Ecto neural progenitor cell (in vitro differentiated cells): ENCODE measurements around the gene LRRFIP1.
"Not testable (repeated sequence)": the region's sequence is repeated elsewhere in the genome, so short reads cannot be mapped to it uniquely, and the experiment has no call there.

ENCODE experiments used
- DNase-seq: peaks from one replicate; pipeline ENCODE4 v3.0.0-alpha.2; 2018; ENCODE audit warnings: low spot score

Gene LRRFIP1

DNA sequence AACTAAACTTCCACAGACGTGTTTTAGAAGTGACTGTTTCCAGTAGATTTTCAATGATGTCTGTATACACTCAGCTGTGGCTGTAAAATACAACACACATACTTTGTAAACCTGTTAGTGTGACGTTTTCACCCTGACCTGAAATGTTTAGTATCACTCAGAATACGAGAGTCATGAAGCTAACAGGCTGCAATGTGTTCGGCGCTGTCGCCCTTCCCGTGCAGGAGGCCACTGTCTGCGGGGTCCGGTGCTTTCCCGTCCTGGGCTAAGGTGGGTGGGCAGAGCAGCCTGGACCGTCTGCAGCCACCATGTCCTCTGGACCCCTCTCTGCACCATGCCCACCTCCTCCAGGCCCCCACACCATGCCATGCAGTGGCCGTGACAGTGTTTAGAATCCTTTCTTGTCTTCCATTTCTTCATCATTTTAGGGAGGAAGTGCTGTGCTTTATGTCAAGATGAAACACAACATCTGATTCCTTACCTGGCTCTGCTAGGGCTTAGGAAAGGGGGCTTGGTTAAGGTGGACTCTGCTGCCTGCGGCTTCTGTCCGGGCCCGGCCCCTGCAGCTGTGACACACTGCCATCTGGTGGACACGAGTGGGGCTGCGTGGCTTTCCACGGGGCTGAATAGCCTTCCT is 117.3 kb downstream of the LRRFIP1 start:
- peak; percentile 87 for DNase-seq

DNA sequence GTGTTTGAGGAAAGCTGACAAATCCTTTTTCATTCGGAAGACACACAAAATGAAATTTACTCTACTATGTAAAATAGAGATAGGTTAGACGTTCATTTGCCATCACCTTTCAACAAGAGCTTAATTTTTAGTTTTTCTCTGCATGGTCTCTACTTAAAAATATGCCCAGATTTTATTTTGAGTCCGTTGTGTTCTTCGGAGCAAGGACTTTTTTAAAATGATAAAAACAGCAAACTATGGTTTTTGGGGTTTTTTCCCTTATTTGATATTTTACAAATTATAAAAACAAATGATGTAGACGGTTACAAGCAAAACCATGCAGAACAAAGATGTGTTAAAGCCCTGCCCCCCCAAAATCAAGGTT is 117.8 kb downstream of the LRRFIP1 start:
- no peak for DNase-seq

- DNase-seq = no peak
These were observed 119.1 kb downstream of the LRRFIP1 start for GRCh38 chr2:237746302-237747080.

GRCh38 chr2:237747189-237747588 is 119.8 kb downstream of the LRRFIP1 start:
- no peak for DNase-seq

GRCh38 chr2:237749002-237749401 is 121.6 kb downstream of the LRRFIP1 start:
- DNase-seq = no peak

DNA sequence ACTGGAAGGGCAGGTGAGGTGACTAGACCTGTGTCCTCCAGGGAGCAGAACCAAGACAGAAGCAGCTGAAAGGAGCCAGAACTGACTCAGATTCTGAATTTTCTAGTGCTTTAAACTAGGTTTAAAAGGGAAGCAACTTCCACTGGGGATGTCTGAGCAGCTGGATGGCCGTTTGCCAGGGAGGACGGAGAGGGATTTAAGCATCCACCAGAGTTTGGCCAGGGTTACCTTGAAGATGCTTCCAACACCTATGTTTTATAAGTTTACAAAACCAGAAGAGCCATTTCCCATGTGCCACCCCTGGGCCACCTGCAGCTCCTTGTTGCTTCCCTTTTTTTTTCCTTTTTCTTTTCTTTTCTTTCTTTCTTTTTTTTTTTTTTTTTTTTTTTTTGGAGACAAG is 122.6 kb downstream of the LRRFIP1 start:
- no peak for DNase-seq

DNA sequence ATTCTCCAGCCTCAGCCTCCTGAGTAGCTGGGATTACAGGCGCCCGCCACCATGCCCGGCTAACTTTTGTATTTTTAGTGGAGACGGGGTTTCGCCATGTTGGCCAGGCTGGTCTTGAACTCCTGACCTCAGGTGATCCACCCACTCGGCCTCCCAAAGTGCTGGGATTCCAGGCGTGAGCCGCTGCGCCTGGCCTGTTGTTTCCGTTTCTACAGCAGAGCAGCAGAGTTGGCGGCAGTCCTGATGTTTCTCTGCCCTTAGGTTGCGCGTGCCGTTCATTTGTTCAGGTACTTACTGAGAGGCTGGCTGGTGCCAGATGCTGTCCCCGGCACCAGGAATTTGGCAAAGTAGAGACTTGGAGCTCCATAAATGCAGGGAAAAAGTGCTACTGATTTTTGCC is 123.1 kb downstream of the LRRFIP1 start:
- DNase-seq = not testable (repeated sequence)

DNA sequence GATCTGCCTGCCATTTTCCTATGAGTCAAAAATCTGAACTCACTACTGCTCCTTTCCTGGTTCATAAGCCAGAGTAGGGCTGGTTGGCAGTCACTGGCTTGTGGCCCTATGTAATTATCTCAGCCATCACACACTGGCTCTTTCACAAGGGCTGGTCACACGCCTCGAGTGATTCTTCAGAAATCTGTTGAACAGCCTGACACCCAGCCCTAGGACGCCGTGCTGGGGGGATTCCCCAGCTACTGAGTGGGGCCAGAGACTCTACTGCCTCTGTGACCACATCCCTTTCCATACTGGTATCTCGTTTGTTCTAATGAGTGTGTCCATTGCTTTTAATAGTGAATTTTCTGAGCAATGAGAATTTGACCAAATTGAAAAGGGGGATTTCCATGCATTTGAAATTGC is 125.4 kb downstream of the LRRFIP1 start:
- DNase-seq = no peak

GRCh38 chr2:237754182-237754581 is 126.8 kb downstream of the LRRFIP1 start:
- DNase-seq = no peak

DNA sequence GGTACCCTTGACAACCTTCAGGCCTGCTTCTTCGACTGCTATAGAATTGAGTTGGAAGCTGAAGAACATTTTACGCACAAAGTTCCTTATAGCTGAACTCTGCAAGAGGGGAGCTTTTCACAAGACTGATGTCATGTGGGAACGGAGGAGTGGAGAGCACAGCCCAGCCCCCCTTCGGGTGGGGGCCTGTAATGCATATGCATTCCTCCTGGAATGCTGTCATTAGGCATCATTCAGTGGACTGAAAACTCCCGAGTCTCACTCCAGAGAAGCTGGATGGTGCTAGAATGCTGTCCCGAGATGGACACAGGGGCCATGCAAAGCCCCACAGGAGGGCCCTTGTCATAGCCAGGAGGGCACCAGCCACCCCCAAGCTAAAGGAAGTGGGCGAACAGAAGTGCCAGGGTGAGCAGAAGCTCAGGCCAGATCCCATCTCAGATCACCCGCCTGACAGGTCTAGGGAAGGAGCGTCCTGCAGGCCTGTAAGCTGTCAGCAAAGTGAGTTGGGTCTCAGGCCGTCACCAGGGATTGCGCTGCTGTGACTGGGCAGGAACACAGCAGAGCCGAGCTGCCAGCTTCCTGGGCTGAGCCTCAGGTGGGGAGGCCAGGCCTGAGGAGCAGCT is 127.3 kb downstream of the LRRFIP1 start:
- no peak for DNase-seq

DNA sequence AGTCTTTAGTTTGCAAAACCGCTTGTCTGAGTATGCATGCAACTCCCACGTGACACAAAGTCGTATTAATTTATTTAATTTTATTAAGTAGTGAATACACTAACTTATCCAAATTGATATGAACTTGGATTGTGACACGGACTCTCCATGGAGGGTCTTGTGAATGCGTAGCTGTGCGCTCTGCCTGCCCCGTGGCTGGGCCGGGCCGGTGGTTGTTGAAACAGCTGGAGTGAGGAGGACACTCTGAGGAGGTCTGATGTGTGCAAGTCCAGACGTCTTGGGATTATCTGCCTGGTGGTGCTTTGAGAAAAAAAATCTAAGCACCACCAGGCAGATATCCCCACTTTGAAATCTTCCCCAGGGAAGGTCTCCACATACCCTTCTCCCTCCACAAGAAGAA is 130.2 kb downstream of the LRRFIP1 start:
- no peak for DNase-seq

DNA sequence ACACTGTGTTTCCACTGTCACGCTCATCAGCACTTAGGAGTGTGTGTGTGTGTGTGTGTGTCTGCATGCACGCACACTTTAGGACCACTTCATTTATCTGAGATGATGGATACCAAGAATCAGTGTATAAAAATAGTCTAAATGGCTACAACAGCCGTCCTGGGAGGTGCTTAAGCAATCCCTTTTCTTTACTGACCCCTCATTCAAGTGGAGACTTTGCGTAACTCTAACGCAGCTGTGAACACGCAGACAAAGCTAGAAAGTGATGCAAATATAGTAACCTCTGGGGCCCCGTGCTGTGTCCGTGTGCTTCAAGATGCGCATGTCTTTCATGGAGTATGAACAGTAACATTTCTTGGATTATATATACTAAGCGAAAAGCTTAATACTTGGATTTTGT is 130.8 kb downstream of the LRRFIP1 start:
- no peak for DNase-seq

DNA sequence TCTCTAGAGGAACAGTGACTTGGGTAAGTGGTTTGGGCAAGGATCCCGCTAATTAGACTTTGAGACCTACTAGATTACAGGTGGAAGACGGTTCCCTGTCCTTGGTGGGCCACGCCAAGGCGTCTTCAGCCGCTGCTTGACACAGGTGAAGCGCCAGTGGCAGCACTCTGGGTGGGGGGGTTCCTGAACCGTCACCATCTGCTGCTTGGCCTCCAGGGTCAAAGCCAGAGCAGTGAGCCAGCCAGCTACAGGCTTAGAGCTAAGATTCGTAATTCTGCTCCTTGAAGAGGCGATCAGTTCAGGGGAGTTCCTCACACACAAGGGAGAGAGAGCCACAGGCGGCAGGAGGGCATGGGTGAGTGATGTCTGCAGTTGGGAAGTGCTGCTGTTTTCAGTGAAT is 131.8 kb downstream of the LRRFIP1 start:
- no peak for DNase-seq

- no peak for DNase-seq
These were observed 133.4 kb downstream of the LRRFIP1 start for GRCh38 chr2:237760506-237761502.

- not testable (repeated sequence) for DNase-seq
These were observed 135.2 kb downstream of the LRRFIP1 start for GRCh38 chr2:237762291-237763182.

DNA sequence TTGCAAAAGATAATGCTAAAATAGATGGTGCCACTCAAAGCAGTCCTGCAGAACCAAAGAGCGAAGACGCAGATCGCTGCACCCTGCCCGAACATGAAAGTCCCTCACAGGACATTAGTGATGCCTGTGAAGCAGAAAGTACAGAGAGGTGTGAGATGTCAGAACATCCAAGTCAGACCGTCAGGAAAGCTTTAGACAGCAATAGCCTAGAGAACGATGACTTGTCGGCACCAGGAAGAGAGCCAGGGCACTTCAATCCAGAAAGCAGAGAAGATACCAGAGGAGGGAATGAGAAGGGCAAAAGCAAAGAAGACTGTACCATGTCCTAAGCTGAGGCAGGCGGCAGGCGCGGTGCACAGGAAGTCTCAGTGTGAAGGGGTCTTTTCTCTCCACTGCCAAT is 136.4 kb downstream of the LRRFIP1 start:
- no peak for DNase-seq

GRCh38 chr2:237765122-237765521 is 137.7 kb downstream of the LRRFIP1 start:
- not testable (repeated sequence) for DNase-seq

DNA sequence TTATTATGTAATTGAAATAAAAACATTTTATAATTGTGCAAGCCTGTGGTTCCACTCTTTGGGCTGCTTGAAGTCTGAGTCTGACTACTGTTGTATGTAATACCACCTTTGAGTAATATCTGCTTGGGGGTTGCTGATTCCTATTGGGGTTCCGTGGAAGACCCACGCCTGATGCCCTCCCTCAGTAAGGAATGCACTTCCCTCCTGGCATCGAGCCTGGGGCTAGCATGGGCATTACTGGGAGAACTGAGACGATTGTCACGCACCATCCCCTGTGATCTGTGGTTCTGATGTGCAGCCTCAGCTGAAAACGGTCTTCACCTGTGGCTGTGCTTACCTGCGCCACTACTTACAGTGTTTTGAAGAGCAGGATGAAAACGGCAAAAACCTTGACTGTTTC is 138.5 kb downstream of the LRRFIP1 start:
- DNase-seq = no peak

GRCh38 chr2:237766340-237766739 is 139.0 kb downstream of the LRRFIP1 start:
- no peak for DNase-seq

DNA sequence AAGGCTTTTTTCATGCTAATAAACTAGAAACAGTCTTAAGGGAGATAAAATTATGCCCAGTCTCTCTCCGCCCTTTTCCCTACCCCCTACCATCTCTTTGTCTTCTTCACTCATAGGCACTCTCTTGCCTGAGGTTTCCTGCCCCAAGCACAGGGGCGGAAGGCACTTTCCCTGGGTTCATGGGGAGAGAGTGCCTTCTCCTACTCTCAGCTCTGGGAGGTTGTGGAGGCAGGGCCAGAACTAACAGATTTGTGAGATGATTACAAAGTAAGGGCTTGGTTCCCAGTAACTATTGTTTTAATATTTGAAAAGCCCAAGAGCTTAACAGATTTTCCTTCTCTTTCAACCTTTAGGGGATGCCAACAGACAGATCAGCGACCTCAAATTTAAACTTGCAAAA is 145.1 kb downstream of the LRRFIP1 start:
- DNase-seq = no peak

GRCh38 chr2:237773826-237774225 is 146.4 kb downstream of the LRRFIP1 start:
- DNase-seq = no peak
